ENCODE measurements around the gene SMAD6. TPM values are rescaled to one million over a fixed set of nuclear protein-coding genes. Genes with fewer than 3 reads are reported as not detected.

SMAD6 gene
- total RNA-seq, 3 donors from 2014 or later (not counting 1 experiment from before 2014, with no cell fraction given) = 0.07 to 0.38 (median 0.09) TPM

- Mint-ChIP-seq H3K27me3 (ENCODE audit: low read depth in 2 of 2) (no peaks in the 10 kb centered on the region), H3K9me3 (no peaks in the 10 kb centered on the region), H3K27ac (no peak overlapping the region), H3K4me1 (no peaks in the 10 kb centered on the region), H3K36me3 (no peaks in the 10 kb centered on the region), H3K4me3 (no peak overlapping the region)
- 86% methylated on average over 17 of the region's 18 CpGs for WGBS (ENCODE audit: insufficient coverage)
- Histone ChIP-seq H3K36me3 (ENCODE audit: control insufficient read depth, insufficient read depth, low read length) (no peaks in the 10 kb centered on the region), H3K27ac (ENCODE audit: low read length) (no peak overlapping the region), H3K4me1 (ENCODE audit: control insufficient read depth, insufficient read depth, low read length) (no peaks in the 10 kb centered on the region), H3K27me3 (ENCODE audit: control insufficient read depth, insufficient read depth, low read length) (no peaks in the 10 kb centered on the region), H3K9me3 (ENCODE audit: control insufficient read depth, insufficient read depth, low read length) (no peaks in the 10 kb centered on the region), H3K4me3 (ENCODE audit: low read length) (no peak overlapping the region)
- intact Hi-C loops (cut with micrococcal nuclease) = no loop called here
- TF ChIP-seq CTCF (IDR thresholded peaks at IDR 0.05) = no peak
- ATAC-seq (no peak), DNase-seq (no peak)
Measured at GRCh38 chr15:66775127-66776105, 73.4 kb downstream of the SMAD6 start.

DNA sequence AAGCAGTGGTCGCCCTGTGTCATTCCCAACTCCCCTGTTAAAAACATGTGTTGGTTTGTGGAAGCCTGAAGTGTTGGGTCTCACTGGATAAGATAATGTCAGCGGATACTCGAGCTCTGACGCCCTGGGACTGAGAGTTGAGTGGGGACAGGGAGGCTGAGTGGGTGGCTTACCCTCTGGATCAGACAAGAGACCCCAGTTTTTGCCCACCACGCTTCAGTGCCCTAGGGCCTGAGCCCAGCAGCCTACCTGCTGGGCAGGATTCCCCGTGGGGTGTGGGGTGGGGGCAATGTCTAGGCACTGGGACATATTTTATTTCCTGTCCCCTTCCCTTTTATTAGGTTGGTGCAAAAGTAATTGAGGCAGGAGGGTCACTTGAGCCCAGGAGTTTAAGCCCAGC, 75.0 kb downstream of the SMAD6 start:
- no peak overlapping the region for H3K27ac Mint-ChIP-seq
- H3K4me3 ChIP-seq (ENCODE audit: low read length) = no peak overlapping the region
- no peaks in the 10 kb centered on the region for H3K9me3 ChIP-seq (ENCODE audit: control insufficient read depth, insufficient read depth, low read length)
- no peaks in the 10 kb centered on the region for H3K27me3 ChIP-seq (ENCODE audit: control insufficient read depth, insufficient read depth, low read length)
- H3K9me3 Mint-ChIP-seq = no peaks in the 10 kb centered on the region
- no peak for TF ChIP-seq CTCF (IDR thresholded peaks at IDR 0.05)
- intact Hi-C loops (cut with micrococcal nuclease) = no loop called here
- no peaks in the 10 kb centered on the region for H3K27me3 Mint-ChIP-seq (ENCODE audit: low read depth in 2 of 2)
- no peak overlapping the region for H3K27ac ChIP-seq (ENCODE audit: low read length)
- no peak for ATAC-seq
- H3K4me1 ChIP-seq (ENCODE audit: control insufficient read depth, insufficient read depth, low read length) = no peaks in the 10 kb centered on the region
- H3K4me1 Mint-ChIP-seq = no peaks in the 10 kb centered on the region
- 84% methylated on average over 6 of the region's 6 CpGs for WGBS (ENCODE audit: insufficient coverage)
- no peak overlapping the region for H3K4me3 Mint-ChIP-seq
- no peaks in the 10 kb centered on the region for H3K36me3 ChIP-seq (ENCODE audit: control insufficient read depth, insufficient read depth, low read length)
- DNase-seq = no peak
- no peaks in the 10 kb centered on the region for H3K36me3 Mint-ChIP-seq

DNA sequence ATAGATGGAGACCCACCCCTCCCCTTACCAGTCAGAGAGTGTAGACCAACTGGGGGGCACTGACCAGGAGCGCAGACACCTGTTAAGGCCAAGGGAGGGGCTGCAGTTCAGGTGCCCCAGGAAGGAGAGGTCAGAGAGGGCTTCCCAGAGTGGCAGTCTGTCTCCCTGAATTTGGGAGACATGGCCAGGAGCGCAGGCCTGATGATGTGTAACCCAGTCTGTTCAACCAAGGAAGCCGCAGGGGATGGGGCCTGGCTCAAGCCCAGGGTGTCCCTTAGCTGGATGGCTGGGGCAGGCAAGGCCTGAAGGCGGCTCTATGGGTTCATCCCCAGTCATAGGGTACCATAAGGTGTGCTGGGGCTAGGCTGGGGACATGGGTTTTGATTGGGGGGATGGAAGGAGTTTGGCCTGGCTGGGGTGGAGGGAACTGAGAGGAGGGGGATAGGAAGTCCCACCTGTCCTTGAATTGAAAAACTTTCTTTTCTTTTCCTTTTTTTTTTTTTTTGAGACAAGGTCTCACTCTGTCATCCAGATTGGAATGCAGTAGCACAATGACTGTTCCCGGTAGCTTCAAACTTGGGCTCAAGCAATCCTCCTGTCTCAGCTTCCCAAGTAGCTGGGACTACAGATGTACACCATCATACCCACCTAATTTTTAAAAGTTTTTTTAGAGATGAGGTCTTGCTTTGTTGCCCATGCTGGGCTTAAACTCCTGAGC, 75.7 kb downstream of the SMAD6 start:
- Mint-ChIP-seq H3K9me3 (no peaks in the 10 kb centered on the region), H3K27ac (no peak overlapping the region), H3K27me3 (ENCODE audit: low read depth in 2 of 2) (no peaks in the 10 kb centered on the region), H3K4me3 (no peak overlapping the region), H3K36me3 (no peaks in the 10 kb centered on the region), H3K4me1 (no peaks in the 10 kb centered on the region)
- TF ChIP-seq CTCF (IDR thresholded peaks at IDR 0.05) = no peak
- ATAC-seq = no peak
- Histone ChIP-seq H3K27ac (ENCODE audit: low read length) (no peak overlapping the region), H3K4me1 (ENCODE audit: control insufficient read depth, insufficient read depth, low read length) (no peaks in the 10 kb centered on the region), H3K9me3 (ENCODE audit: control insufficient read depth, insufficient read depth, low read length) (no peaks in the 10 kb centered on the region), H3K36me3 (ENCODE audit: control insufficient read depth, insufficient read depth, low read length) (no peaks in the 10 kb centered on the region), H3K27me3 (ENCODE audit: control insufficient read depth, insufficient read depth, low read length) (no peaks in the 10 kb centered on the region), H3K4me3 (ENCODE audit: low read length) (no peak overlapping the region)
- intact Hi-C loops (cut with micrococcal nuclease) = no loop called here
- 95% methylated on average over 5 of the region's 5 CpGs for WGBS (ENCODE audit: insufficient coverage)
- no peak for DNase-seq

All from natural killer cell (primary cell).